ENCODE data around the gene PODXL. TPM values are rescaled to one million over a fixed set of nuclear protein-coding genes. Genes with fewer than 3 reads are reported as not detected.

Gene PODXL
- total and polyA plus RNA-seq, 2 donors (not counting 3 experiments of a cell fraction or from before 2014, with no cell fraction given) = 86.4 to 156 TPM

DNA sequence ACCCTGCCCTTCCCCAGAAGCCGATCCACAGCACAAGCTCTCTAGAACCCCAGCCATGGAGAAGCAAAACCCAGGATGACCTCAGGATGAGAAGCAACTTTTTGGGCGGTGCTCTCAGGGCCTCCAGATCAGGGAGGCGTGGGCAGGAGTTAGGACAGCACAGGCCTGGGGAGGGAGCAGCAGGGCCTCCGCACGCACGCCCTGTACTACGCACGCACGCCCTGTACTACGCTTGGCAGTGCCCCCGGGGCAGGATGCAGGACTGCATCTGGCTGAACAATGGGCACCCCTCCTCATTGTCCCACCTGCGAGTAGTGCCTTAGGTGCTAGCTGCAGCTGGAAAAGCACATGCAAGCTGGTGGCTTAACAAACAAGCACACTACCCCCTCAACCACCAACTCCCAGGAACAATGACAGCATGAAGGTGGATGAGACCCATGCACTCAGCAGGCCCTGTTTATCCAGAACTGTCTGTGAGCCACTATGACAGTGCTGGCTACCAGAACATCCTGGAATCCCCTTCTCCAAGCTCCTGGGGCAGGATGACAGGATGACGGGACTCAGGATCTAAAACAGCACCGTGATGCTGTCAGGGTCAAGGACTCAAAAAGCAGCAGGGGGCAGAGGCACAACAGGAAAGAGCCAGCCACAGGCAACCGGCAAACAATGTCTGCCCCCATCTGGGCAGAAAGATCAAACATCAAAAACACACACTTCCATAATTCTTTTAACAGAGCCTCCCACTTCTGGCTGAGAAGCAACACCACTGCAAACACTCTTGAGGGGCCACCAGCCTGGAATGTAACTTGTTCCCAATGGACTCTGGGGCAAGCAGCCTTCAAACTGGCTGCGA lies 11.8 kb downstream of the PODXL start:
- Histone ChIP-seq H3K27me3 (ENCODE audit: control insufficient read depth in 2 of 2, insufficient read depth in 2 of 2, low read length in 2 of 2) (no peaks in the 10 kb centered on the region), H3K4me2 (ENCODE audit: insufficient read depth, low read length) (no peak overlapping the region), H3K79me2 (ENCODE audit: control insufficient read depth, insufficient read depth, low read length) (peaks cover 88% of the 10 kb centered on the region), H3K27ac (ENCODE audit: insufficient read depth, low read depth, low read length) (peak overlapping the region; percentile 32), H2AFZ (ENCODE audit: low read depth, low read length) (no peak overlapping the region), H3K4me1 (ENCODE audit: control insufficient read depth, extremely low read depth, insufficient read depth, low read length) (peaks cover 41% of the 10 kb centered on the region), H3K9ac (replicated peaks; ENCODE audit: extremely low read depth, insufficient read depth, low read length) (no peak overlapping the region), H4K20me1 (replicated peaks; ENCODE audit: control insufficient read depth, extremely low read depth, insufficient read depth, low read length) (no peaks in the 10 kb centered on the region), H3K9me3 (replicated peaks; ENCODE audit: control insufficient read depth, insufficient read depth, low read length) (no peaks in the 10 kb centered on the region), H3K36me3 (ENCODE audit: control insufficient read depth in 2 of 2, extremely low read depth in 1 of 2, insufficient read depth in 2 of 2, low read length in 2 of 2) (no peaks in the 10 kb centered on the region), H3K4me3 (replicated peaks in 1 of 3; ENCODE audit: insufficient read depth in 1 of 3, low read depth in 1 of 3, low read length in 3 of 3) (no peak overlapping the region), H3K9me1 (replicated peaks; ENCODE audit: control insufficient read depth, extremely low read depth, insufficient read depth, low read length) (no peaks in the 10 kb centered on the region)
- DNase-seq (ENCODE audit: low read depth, low spot score) (peak; percentile 77), FAIRE-seq (peak; percentile 87)
- intact Hi-C loops (cut with micrococcal nuclease) = loop anchor here (1.0 to 2.0 kb wide), 4 partner anchors 16 to 110 kb away; no protein-coding TSS in a partner anchor
- BruUV-seq (replicated peaks) = no TSS peak
- POLR2A ChIA-PET = interaction anchor here (1.3 kb wide), 1 partner anchor 8 kb away, joined by 3 read pairs; no protein-coding TSS in a partner anchor
- TF ChIP-seq FOS (IDR thresholded peaks at IDR 0.05; ENCODE audit: borderline replicate concordance, insufficient read depth, low read length) = no peak
- no peak for TF ChIP-seq POLR2AphosphoS5 (IDR thresholded peaks at IDR 0.05; ENCODE audit: insufficient read depth, low read depth, low read length)
- TF ChIP-seq POLR2A (IDR thresholded peaks at IDR 0.05; ENCODE audit: low read depth, low read length) = no peak
- no peak for TF ChIP-seq GATA2 (IDR thresholded peaks at IDR 0.05; ENCODE audit: insufficient read depth, insufficient read length, low read depth, low read length)
- TF ChIP-seq, protein P1, sequence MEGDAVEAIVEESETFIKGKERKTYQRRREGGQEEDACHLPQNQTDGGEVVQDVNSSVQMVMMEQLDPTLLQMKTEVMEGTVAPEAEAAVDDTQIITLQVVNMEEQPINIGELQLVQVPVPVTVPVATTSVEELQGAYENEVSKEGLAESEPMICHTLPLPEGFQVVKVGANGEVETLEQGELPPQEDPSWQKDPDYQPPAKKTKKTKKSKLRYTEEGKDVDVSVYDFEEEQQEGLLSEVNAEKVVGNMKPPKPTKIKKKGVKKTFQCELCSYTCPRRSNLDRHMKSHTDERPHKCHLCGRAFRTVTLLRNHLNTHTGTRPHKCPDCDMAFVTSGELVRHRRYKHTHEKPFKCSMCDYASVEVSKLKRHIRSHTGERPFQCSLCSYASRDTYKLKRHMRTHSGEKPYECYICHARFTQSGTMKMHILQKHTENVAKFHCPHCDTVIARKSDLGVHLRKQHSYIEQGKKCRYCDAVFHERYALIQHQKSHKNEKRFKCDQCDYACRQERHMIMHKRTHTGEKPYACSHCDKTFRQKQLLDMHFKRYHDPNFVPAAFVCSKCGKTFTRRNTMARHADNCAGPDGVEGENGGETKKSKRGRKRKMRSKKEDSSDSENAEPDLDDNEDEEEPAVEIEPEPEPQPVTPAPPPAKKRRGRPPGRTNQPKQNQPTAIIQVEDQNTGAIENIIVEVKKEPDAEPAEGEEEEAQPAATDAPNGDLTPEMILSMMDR (IDR thresholded peaks at IDR 0.05; ENCODE audit: extremely low read depth in 1 of 2, insufficient read depth in 1 of 2, low read depth in 1 of 2, low read length in 2 of 2) = peak; percentile 21 to 26
- dilution Hi-C loops (cut with MboI; ENCODE audit: extremely low pct_ligation_motif_present, low sequenced_read_pairs) = no loop called here
- CTCF ChIA-PET = interaction anchor here (0.6 to 4.7 kb wide), 14 partner anchors 9 to 112 kb away, joined by 3 to 29 read pairs (median 6); no protein-coding TSS in a partner anchor

Measured in endothelial cell of umbilical vein (primary cell).